Peyer's patch (tissue), 4 donors: ENCODE data around the gene PGS1.

Experiments
- CTCF ChIP-seq, 6 experiments: fragments of 450-650 bp in 4 of 6; fragments of 200-600 bp in 2 of 6; sonication (generic) in 1 of 6; IDR thresholded peaks; one replicate each; pipeline ENCODE4 v1.5.1; 2017 to 2019; ENCODE audit warnings: antibody characterized with exemption in 6 of 6, mild to moderate bottlenecking in 3 of 6, moderate library complexity in 1 of 6
- POLR2A ChIP-seq, 2 donors: fragments of 450-650 bp; IDR thresholded peaks; one replicate each; pipeline ENCODE4 v1.5.1; 2017; ENCODE audit warnings: antibody characterized with exemption in 2 of 2, mild to moderate bottlenecking in 2 of 2, moderate library complexity in 2 of 2

GRCh38 chr17:78357177-78357586 is 21.3 kb upstream of the PGS1 start:
- TF ChIP-seq CTCF (IDR thresholded peaks at IDR 0.05): no peak
- TF ChIP-seq POLR2A (IDR thresholded peaks at IDR 0.05): no peak
